Left lung (tissue), 10 donors: ENCODE measurements around the gene MRAP. TPM values are rescaled to one million over a fixed set of nuclear protein-coding genes. Genes with fewer than 3 reads are reported as not detected.

Source experiments
- ATAC-seq: fragments of 200-7000 bp; cut with Tn5 transposase; one replicate; pipeline ENCODE4 v1.9.1; 2020; ENCODE audit warnings: moderate library complexity
- DNase-seq, 4 donors: peaks; one replicate each; pipeline ENCODE4 v3.0.0-alpha.2; 2013 to 2020
- H3K27ac ChIP-seq, 2 donors: fragments of 200-600 bp; sonication (generic) in 1 of 2; one replicate each; pipeline versions ENCODE4 v1.5.0 to v1.8.0; 2020 to 2021
- H3K27me3 ChIP-seq, 2 donors: fragments of 200-600 bp; sonication (generic) in 1 of 2; one replicate each; pipeline versions ENCODE4 v1.5.0 to v1.8.0; 2020 to 2021
- H3K36me3 ChIP-seq, 2 donors: fragments of 200-600 bp; sonication (generic) in 1 of 2; one replicate each; pipeline versions ENCODE4 v1.5.0 to v1.8.0; 2020 to 2021
- H3K4me1 ChIP-seq, 2 donors: fragments of 200-600 bp; one replicate each; pipeline ENCODE4 v1.8.0; 2021
- H3K4me3 ChIP-seq, 2 donors: fragments of 200-600 bp; sonication (generic) in 1 of 2; one replicate each; pipeline versions ENCODE4 v1.5.0 to v1.8.0; 2020 to 2021; ENCODE audit warnings: mild to moderate bottlenecking in 1 of 2
- H3K9me3 ChIP-seq, 2 donors: fragments of 200-600 bp; sonication (generic) in 1 of 2; one replicate each; pipeline versions ENCODE4 v1.5.0 to v1.8.0; 2020 to 2021
- CTCF ChIP-seq, 2 donors: fragments of 200-600 bp; sonication (generic) in 1 of 2; IDR thresholded peaks; one replicate each; pipeline versions ENCODE4 v1.5.0 to v1.8.0; 2021; ENCODE audit warnings: antibody characterized with exemption in 2 of 2
- intact Hi-C, 2 donors: fragments of 100-400 bp; cut with DNase I; formaldehyde crosslinking; loops; one replicate each; pipeline versions ENCODE4 v1.11.2 to v1.14.2; 2022
- polyA plus RNA-seq, 6 donors: library from polyadenylated mRNA; unstranded; fragments of 120-200 nt; gene quantifications; one replicate each; pipeline ENCODE4 v1.2.1, GENCODE V29; 2013; ENCODE audit not compliant: insufficient read length in 6 of 6
- total RNA-seq, 2 donors: library from RNA; stranded (reverse); fragmentation: NEBNext Ultra II Directional; extraction: Animal tissue kit (Norgen Biotek cat#: 25700); gene quantifications; one replicate each; pipeline ENCODE4 v1.2.1, GENCODE V29; 2021
- donor health status: DM: no; HTN: yes; CAD: no.
- donor health status: DM: no; HTN: no; CAD: no.

MRAP gene
- total and polyA plus RNA-seq, 8 donors, result 0.29 to 0.69 (median 0.38) TPM; not detected in 2

DNA sequence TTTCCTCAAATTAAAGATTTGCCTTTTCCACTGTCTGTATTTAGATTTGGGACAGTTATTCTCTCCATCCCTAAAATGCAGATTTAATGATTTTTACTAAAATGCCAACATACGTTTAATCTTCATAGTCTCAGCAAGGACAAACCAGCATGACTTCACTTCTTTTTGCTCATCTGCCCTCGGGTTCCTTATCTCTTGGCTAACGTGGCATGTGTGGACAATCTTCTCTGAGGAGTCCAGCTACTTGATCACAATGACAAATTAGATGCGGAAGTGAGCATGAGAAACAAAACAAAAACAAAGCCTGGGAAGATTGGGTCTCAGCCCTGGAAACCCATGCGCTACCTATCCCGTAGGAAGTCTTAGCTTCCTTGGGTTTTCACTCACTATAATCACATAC, 1.0 kb downstream of the MRAP start:
- Histone ChIP-seq H3K27ac (no peak overlapping the region), H3K4me3 (no peak overlapping the region), H3K4me1 (no peaks in the 10 kb centered on the region), H3K27me3 (no peaks in the 10 kb centered on the region), H3K36me3 (no peaks in the 10 kb centered on the region), H3K9me3 (no peaks in the 10 kb centered on the region)
- intact Hi-C loops, result no loop called here
- no peak for DNase-seq
- no peak for TF ChIP-seq CTCF (IDR thresholded peaks at IDR 0.05)
- ATAC-seq, result no peak

DNA sequence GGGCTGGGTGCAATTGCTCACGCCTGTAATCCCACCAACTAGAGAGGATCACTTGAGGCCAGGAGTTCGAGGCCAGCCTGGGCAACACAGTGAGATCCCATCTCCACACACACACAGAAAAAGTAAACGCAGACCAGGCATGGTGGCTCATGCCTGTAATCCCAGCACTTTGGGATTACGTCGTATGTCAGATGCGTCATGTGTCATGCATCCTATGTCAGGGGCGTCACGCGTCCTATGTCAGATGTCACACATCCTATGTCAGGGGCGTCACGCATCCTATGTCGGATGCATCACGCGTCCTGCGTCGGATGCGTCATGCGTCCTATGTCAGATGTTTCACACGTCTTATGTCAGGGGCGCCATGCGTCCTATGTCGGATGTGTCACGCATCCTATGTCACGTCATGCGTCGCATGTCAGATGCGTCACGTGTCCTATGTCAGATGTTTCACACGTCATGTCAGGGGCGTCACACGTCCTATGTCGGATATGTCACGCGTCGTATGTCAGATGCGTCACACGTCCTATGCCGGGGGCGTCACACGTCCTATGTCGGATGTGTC, 1.5 kb downstream of the MRAP start:
- no peaks in the 10 kb centered on the region for H3K36me3 ChIP-seq
- no peaks in the 10 kb centered on the region for H3K27me3 ChIP-seq
- no peaks in the 10 kb centered on the region for H3K4me1 ChIP-seq
- no peak for TF ChIP-seq CTCF (IDR thresholded peaks at IDR 0.05)
- DNase-seq (no peak), ATAC-seq (no peak)
- H3K4me3 ChIP-seq, result no peak overlapping the region
- H3K27ac ChIP-seq, result no peak overlapping the region
- intact Hi-C loops, result no loop called here
- no peaks in the 10 kb centered on the region for H3K9me3 ChIP-seq

GRCh38 chr21:32301596-32301995, 2.9 kb downstream of the MRAP start:
- no peak for ATAC-seq

DNA sequence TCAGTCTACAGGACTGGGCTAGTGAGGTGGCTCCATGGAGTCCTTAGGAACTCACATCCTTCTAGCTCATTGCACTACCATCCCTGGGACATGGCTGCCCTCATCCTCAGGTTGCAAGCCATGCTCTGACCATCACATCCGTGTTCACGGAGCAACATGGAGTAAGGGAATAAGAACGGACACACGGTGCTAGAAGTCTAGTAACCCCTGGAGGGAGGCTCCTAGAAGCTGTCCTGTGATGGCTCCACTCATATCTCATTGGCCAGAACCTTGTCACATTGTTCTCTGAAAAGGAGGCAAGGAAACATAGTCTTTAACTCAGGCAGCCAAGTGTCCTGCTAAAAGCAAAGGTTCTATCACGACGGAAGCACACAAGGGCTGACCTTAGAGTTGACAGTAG, 3.9 kb downstream of the MRAP start:
- H3K27me3 ChIP-seq, result no peaks in the 10 kb centered on the region
- no peak for ATAC-seq
- H3K27ac ChIP-seq, result no peak overlapping the region
- H3K4me3 ChIP-seq, result no peak overlapping the region
- intact Hi-C loops, result no loop called here
- no peak for TF ChIP-seq CTCF (IDR thresholded peaks at IDR 0.05)
- H3K4me1 ChIP-seq, result no peaks in the 10 kb centered on the region
- no peak for DNase-seq
- no peaks in the 10 kb centered on the region for H3K36me3 ChIP-seq
- H3K9me3 ChIP-seq, result no peaks in the 10 kb centered on the region

More at GRCh38 chr21:32301596-32301995, 2.9 kb downstream of the MRAP start:
- TF ChIP-seq CTCF (IDR thresholded peaks at IDR 0.05), result no peak
- H3K27ac ChIP-seq, result no peak overlapping the region
- H3K36me3 ChIP-seq, result no peaks in the 10 kb centered on the region
- intact Hi-C loops, result no loop called here
- no peaks in the 10 kb centered on the region for H3K4me1 ChIP-seq
- H3K27me3 ChIP-seq, result no peaks in the 10 kb centered on the region
- H3K9me3 ChIP-seq, result no peaks in the 10 kb centered on the region
- H3K4me3 ChIP-seq, result no peak overlapping the region
- no peak for DNase-seq

- intact Hi-C loops, result no loop called here
- Histone ChIP-seq H3K4me3 (no peak overlapping the region), H3K36me3 (peaks cover 0 to 5% of the 10 kb centered on the region in 2 donors), H3K27ac (no peak overlapping the region), H3K9me3 (no peaks in the 10 kb centered on the region), H3K4me1 (no peaks in the 10 kb centered on the region), H3K27me3 (no peaks in the 10 kb centered on the region)
- DNase-seq, result no peak
- ATAC-seq, result no peak
- no peak for TF ChIP-seq CTCF (IDR thresholded peaks at IDR 0.05)
These were observed 4.7 kb downstream of the MRAP start for GRCh38 chr21:32303385-32303784.
